ENCODE measurements around the gene TMEM178B. TPM values are rescaled to one million over a fixed set of nuclear protein-coding genes. Genes with fewer than 3 reads are reported as not detected.

The TMEM178B gene
- total and polyA plus RNA-seq, 12 donors: 0.24 to 4.9 (median 2.1) TPM

GRCh38 chr7:141468341-141468740, 394.5 kb downstream of the TMEM178B start:
- no peak for TF ChIP-seq POLR2A (IDR thresholded peaks at IDR 0.05)
- TF ChIP-seq, protein P1, sequence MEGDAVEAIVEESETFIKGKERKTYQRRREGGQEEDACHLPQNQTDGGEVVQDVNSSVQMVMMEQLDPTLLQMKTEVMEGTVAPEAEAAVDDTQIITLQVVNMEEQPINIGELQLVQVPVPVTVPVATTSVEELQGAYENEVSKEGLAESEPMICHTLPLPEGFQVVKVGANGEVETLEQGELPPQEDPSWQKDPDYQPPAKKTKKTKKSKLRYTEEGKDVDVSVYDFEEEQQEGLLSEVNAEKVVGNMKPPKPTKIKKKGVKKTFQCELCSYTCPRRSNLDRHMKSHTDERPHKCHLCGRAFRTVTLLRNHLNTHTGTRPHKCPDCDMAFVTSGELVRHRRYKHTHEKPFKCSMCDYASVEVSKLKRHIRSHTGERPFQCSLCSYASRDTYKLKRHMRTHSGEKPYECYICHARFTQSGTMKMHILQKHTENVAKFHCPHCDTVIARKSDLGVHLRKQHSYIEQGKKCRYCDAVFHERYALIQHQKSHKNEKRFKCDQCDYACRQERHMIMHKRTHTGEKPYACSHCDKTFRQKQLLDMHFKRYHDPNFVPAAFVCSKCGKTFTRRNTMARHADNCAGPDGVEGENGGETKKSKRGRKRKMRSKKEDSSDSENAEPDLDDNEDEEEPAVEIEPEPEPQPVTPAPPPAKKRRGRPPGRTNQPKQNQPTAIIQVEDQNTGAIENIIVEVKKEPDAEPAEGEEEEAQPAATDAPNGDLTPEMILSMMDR (IDR thresholded peaks at IDR 0.05): no peak
- Histone ChIP-seq H3K27ac (no peak overlapping the region), H3K4me3 (no peak overlapping the region), H3K9me3 (replicated peaks in 1 of 3) (no peaks in the 10 kb centered on the region), H3K4me1 (replicated peaks in 1 of 2) (no peaks in the 10 kb centered on the region), H3K36me3 (replicated peaks in 1 of 2) (no peaks in the 10 kb centered on the region), H3K27me3 (no peaks in the 10 kb centered on the region)
- intact Hi-C loops (cut with DNase I): no loop called here
- DNase-seq: no peak
- WGBS, 4 donors: 73 to 87% (median 79%) methylated on average over 5 of the region's 5 CpGs

- no peaks in the 10 kb centered on the region for H3K4me1 ChIP-seq (replicated peaks in 1 of 2)
- DNase-seq: no peak
- no peaks in the 10 kb centered on the region for H3K9me3 ChIP-seq (replicated peaks in 1 of 3)
- no peak overlapping the region for H3K27ac ChIP-seq
- H3K4me3 ChIP-seq: no peak overlapping the region
- intact Hi-C loops (cut with DNase I): no loop called here
- no peaks in the 10 kb centered on the region for H3K36me3 ChIP-seq (replicated peaks in 1 of 2)
- H3K27me3 ChIP-seq: no peaks in the 10 kb centered on the region
- TF ChIP-seq, protein P1 (IDR thresholded peaks at IDR 0.05): no peak
- no peak for TF ChIP-seq POLR2A (IDR thresholded peaks at IDR 0.05)
- 82 to 89% (median 86%) methylated on average over 1 of the region's 1 CpG for WGBS, 4 donors
These were observed 401.8 kb downstream of the TMEM178B start for GRCh38 chr7:141475679-141476078.

DNA sequence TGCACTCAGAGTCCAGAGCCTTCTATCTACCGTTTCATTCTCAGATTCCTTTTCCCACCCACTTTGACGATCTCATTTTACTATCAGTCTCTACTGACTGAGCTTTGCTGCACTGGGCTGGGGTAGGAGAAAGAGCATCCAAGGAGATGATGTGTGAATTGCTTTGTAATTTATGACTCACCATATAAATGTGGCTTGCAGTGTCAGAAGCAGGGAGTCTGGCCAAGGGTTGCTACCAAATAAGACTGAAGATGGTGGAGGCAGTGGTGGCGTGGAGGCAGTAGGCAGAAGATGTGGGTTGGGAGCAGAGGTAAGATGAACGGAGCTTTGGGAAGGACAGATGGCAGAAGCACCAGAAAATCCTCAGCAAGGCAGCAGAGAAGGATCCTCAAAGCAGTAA, 404.0 kb downstream of the TMEM178B start:
- no peak for DNase-seq
- H3K4me1 ChIP-seq (replicated peaks in 1 of 2): no peaks in the 10 kb centered on the region
- no peaks in the 10 kb centered on the region for H3K36me3 ChIP-seq (replicated peaks in 1 of 2)
- no peaks in the 10 kb centered on the region for H3K27me3 ChIP-seq
- H3K27ac ChIP-seq: no peak overlapping the region
- H3K9me3 ChIP-seq (replicated peaks in 1 of 3): no peaks in the 10 kb centered on the region
- intact Hi-C loops (cut with DNase I): no loop called here
- TF ChIP-seq, protein P1 (IDR thresholded peaks at IDR 0.05): no peak
- TF ChIP-seq POLR2A (IDR thresholded peaks at IDR 0.05): no peak
- 46 to 59% (median 58%) methylated on average over 4 of the region's 4 CpGs for WGBS, 4 donors
- no peak overlapping the region for H3K4me3 ChIP-seq

DNA sequence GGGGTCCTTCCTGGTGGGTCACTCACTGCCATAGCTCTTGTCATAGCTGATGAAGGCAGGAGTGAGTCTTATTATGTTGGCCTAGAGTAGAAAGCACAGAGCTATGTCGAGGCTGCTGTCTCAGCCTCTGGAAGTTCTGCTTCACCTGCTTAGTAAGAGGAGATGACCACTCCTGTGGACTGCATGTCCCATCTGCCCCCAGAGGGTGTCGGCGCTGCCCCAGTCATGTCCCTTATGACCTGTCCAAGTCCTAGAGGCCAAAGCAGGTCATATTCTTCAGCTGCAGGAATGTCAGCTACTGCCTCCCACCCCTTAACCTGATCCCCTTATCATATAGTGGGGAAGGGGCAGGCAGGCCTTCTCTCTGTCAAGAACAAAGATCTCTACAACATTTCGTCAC, 405.0 kb downstream of the TMEM178B start:
- no peaks in the 10 kb centered on the region for H3K9me3 ChIP-seq (replicated peaks in 1 of 3)
- DNase-seq: no peak

More for the DNA sequence above, 405.0 kb downstream of the TMEM178B start:
- Histone ChIP-seq H3K4me3 (no peak overlapping the region), H3K4me1 (replicated peaks in 1 of 2) (no peaks in the 10 kb centered on the region), H3K36me3 (replicated peaks in 1 of 2) (no peaks in the 10 kb centered on the region), H3K27ac (no peak overlapping the region), H3K27me3 (no peaks in the 10 kb centered on the region)
- intact Hi-C loops (cut with DNase I): no loop called here
- 86 to 96% (median 94%) methylated on average over 4 of the region's 4 CpGs for WGBS, 4 donors
- TF ChIP-seq, protein P1 (IDR thresholded peaks at IDR 0.05): no peak
- TF ChIP-seq POLR2A (IDR thresholded peaks at IDR 0.05): no peak
